ENCODE data around the gene DYNLT1.
"Not testable (repeated sequence)": the region's sequence is repeated elsewhere in the genome, so short reads cannot be mapped to it uniquely, and the experiment has no call there.

DYNLT1 gene

GRCh38 chr6:158640519-158640918 is 4.0 kb downstream of the DYNLT1 start:
- DNase-seq (ENCODE audit: low read depth), result no peak

GRCh38 chr6:158639056-158639455 is 5.5 kb downstream of the DYNLT1 start:
- DNase-seq (ENCODE audit: low read depth), result no peak

DNA sequence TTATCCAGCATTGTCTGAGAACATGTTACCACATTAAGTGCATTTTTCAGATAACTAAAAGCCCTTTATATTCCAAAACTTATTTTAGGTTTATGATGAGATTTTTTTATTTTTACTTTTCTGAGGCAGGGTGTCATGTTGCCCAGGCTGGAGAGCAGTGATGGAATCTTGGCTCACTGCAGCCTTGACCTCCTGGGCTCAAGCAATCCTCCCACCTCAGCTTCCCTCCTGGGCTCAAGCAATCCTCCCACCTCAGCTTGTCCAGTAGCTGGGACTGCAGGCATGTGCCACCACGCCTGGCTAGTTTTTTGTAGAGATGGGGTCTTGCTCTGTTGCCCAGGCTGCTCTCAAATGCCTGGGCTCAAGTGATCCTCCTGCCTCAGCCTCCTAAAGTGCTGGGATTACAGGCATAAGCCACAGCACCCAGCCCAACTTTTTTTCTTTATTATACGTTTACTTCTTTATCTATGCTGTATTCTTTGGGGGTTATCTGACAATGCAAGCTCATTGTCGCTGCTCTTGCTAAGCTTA is 6.2 kb downstream of the DYNLT1 start:
- DNase-seq (ENCODE audit: low read depth), result no peak

DNA sequence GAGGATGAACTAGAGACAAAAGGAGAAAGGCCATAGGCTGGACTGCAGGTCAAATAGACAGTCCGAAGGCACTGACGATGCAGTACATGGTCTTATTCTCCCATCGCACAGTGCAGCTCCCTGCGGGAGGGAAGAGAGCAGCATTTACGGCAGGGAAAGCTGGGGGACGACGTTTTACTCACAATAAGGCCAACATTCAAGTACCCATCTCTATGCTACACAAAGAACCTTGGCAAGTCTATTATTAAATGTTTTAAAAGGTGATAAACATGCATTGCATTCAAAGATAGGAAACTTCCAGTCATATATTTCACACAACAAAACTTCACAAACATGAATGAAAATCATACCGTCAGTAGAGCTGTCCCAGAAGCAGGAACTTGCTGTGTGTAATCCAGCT is 7.8 kb downstream of the DYNLT1 start:
- no peak for DNase-seq (ENCODE audit: low read depth)

GRCh38 chr6:158635427-158636073 is 9.0 kb downstream of the DYNLT1 start:
- no peak for DNase-seq (ENCODE audit: low read depth)

DNA sequence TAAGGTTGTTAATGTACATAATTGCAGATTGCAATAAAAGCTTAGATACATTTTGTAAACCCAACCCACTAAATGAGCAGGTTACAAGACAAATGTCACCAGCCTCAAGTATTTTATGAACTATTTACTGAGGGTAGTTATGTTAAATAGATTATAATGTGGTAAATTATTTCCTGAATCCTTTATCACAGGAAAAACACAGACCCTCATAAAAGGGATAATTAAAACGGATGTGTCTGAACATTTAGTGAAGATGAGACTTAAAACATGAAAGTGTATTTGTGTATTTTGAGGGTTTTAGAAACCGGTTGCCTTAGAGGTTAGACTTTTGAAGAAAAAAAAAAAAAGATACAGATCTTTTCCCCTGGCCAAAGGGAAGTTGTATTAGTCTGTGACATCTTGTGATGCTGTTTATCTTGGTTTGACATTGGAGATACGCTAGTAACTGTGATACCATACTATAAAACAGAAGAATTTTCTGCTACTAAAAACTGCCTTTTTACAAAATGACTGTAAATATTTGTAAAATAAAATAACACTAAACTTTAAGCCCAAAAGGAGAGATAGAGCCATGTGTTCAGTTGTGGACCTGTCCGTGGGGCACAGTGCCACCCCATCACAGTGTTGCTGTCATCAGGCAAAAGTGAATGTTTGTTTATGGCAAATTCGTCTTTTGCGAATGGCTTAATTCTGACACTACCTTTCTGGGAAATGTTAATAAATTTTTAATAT is 9.7 kb downstream of the DYNLT1 start:
- DNase-seq (ENCODE audit: low read depth), result no peak

DNA sequence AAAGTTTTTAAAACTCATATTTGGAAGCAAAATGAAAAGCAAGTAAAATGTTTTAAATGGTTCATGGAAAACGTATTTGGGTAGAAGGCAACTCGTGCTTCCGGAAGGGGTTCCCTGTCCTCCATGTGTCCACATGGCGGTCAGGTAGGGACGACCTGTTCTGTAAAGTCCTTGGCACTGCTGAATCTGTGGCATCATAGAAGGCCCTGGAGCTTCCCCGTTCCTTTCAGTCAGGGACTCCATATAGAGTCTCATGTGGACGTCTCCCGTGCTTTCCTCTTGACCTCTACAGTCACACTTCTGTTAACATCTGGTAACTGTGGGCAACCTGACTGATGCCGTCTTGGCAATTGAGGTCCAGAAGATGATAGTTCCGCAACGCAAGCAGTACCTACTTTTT is 11.4 kb downstream of the DYNLT1 start:
- DNase-seq (ENCODE audit: low read depth), result no peak

DNA sequence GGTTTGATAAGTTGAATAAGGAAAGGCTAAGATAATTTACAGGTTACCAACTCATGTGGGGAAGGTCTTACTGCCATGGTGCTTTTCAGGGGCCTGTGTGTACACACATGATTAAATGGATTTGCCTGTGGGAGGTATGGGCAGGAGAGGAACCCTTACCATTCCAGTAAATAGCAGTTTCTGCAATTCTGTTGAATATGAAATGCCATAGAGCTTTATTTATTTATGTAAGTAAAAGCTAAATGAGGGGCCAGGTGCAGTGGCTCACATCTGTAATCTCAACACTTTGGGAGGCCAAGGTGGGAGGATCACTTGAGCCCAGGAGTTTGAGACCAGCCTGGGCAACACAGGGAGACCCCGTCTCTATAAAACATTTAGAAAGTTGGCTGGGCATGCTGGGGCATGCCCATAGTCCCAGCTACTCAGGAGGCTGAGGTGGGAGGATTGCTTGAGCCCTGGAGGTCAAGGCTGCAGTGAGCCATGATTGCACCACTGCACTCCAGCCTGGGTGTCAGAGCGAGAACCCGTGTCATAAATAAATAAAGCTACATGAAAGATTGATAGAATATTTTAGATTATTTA is 11.9 kb downstream of the DYNLT1 start:
- not testable (repeated sequence) for DNase-seq (ENCODE audit: low read depth)

DNA sequence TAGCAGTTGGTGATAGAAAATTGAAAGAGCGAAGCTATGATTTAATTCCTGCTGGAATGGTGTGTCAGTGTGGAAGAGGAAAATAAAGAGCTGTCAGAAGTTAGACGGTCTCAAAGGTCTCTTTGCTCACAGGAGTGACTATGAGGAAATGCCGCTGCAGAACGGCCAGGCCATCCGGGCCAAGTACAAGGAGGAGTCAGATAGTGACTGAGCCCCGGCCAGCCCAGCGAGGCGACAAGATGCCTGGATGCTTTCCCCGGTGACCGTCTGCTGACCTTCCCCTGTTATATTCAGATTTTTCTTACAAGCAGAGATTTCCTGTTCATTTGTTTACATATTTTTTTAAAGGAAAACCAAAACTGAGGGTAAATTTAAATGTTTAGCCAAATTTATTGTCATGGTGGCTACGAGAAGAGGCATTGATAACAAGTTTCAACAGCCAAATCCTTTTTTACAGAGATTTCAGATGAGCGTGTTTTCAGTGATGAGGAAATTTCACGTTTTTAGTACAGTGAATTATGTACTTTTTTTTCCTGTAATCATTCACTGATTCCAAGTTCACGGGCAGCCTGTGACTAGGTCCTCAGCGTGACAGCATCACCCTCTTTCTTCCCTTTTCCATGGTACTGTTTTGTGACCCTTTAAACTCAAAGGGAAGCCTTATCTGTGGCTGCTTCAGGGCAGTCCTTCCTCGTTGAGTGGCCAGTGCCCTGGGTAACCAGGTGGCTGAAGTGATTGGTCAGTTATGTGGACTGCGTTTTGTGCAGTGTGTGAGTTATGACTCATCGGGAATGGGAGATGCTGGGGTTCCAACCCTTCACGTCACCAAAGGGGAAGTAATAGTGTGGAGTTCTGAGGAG is 12.6 kb downstream of the DYNLT1 start:
- DNase-seq (ENCODE audit: low read depth), result peak; percentile 93

DNA sequence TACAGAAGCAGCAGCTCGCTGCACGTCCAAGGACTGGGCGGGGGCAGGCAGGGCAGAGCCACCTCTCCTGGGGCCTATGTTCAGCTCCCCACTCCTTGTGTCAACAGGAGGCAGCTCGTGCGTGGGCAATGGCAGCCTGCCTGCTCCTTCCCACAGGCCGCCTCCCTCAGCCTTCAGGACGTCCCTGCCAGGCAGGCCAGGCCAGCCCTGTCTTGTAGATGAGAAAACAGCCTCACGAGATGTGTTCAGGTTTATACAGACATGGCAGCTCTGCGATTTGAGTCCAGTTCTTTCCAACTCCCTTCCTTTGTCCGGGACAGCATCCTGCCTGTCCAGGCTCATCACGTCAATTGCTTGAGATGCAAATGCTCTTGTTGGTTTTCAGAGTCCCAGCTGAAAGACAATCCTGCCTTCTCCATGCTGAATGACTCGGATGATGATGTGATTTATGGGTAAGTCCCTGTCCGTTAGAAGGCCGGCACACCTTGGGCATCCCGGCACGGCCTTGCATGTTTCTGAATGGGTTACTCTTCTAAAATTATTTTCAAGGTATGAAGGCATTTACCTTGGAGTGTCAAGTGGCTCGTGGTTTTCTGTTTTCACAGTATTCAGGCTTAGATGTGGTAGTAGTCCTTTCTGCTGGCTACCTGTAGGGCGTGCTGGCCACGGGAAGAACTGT is 13.5 kb downstream of the DYNLT1 start:
- no peak for DNase-seq (ENCODE audit: low read depth)

- no peak for DNase-seq (ENCODE audit: low read depth)
Measured at GRCh38 chr6:158629367-158630221, 14.9 kb downstream of the DYNLT1 start.

GRCh38 chr6:158628542-158628941 is 16.0 kb downstream of the DYNLT1 start:
- no peak for DNase-seq (ENCODE audit: low read depth)

GRCh38 chr6:158627940-158628211 is 16.7 kb downstream of the DYNLT1 start:
- DNase-seq (ENCODE audit: low read depth), result no peak

- DNase-seq (ENCODE audit: low read depth), result no peak
Measured at GRCh38 chr6:158627168-158627939, 17.2 kb downstream of the DYNLT1 start.

- no peak for DNase-seq (ENCODE audit: low read depth)
Measured at GRCh38 chr6:158626360-158627167, 18.0 kb downstream of the DYNLT1 start.

DNA sequence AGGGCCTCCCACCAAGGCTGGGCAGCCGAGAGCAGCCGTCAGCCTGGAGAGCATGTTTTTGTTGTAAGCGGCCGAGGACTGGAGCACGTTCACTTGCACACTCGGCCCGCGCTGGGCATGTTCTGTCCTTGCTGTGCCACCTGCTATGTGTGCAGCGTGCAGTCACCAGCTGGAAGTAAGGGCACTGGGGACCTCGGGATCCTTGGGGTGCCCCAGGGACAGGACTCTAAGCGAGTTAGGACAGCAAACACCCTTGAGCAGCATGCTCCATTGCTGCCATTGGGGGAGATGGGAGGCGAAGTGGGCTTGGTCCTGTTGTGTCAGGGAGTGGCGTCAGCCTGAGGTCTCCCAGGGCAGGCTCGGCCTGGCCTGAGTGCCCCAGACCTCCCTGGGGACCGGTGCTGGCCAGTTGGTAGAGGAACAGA is 18.6 kb downstream of the DYNLT1 start:
- DNase-seq (ENCODE audit: low read depth), result no peak

- no peak for DNase-seq (ENCODE audit: low read depth)
Measured at GRCh38 chr6:158624684-158625682, 19.6 kb downstream of the DYNLT1 start.

Measured in ELR (cell line).